SU-DHL-6 (cell line): ENCODE results near the gene SLC7A5.

Experiments
- H2AFZ ChIP-seq: fragments of 200-600 bp; sonication (generic); 2 replicates; pipeline ENCODE4 v1.6.1; 2014; ENCODE audit warnings: low read depth, mild to moderate bottlenecking, moderate library complexity, mixed read lengths, antibody characterized with exemption, low read length; ENCODE audit not compliant: severe bottlenecking
- H3F3A ChIP-seq: fragments of 200-600 bp; shearing (Covaris generic); 2 replicates; pipeline ENCODE4 v1.6.0; 2016; ENCODE audit warnings: antibody characterized with exemption, mild to moderate bottlenecking; ENCODE audit not compliant: insufficient read depth
- H3K27ac ChIP-seq: fragments of 200-600 bp; sonication (generic); 2 replicates; pipeline ENCODE4 v1.5.1; 2016; ENCODE audit warnings: low read depth, mild to moderate bottlenecking, low read length, moderate library complexity, mixed read lengths
- H3K27me3 ChIP-seq: fragments of 200-600 bp; sonication (generic), shearing (Covaris generic); 2 replicates; pipeline ENCODE4 v1.6.0; 2014; ENCODE audit warnings: mild to moderate bottlenecking, low read length
- H3K36me3 ChIP-seq: fragments of 200-600 bp; sonication (generic); 2 replicates; pipeline ENCODE4 v1.6.1; 2014; ENCODE audit warnings: mild to moderate bottlenecking, low read length, mixed read lengths
- H3K4me2 ChIP-seq: fragments of 300-600, 200-600 bp; shearing (Covaris generic), sonication (generic); 2 replicates; pipeline ENCODE4 v1.6.0; 2014; ENCODE audit warnings: low read length, low read depth, mild to moderate bottlenecking; ENCODE audit not compliant: poor library complexity, severe bottlenecking
- H3K4me3 ChIP-seq: fragments of 200-600 bp; sonication (generic); 2 replicates; pipeline ENCODE4 v1.5.1; 2014; ENCODE audit warnings: antibody characterized with exemption, low read length, mild to moderate bottlenecking, mixed read lengths; ENCODE audit not compliant: insufficient read depth, poor library complexity, severe bottlenecking
- H3K79me2 ChIP-seq: fragments of 200-600 bp; sonication (generic); 2 replicates; pipeline ENCODE4 v1.6.1; 2014; ENCODE audit warnings: mild to moderate bottlenecking, low read length, moderate library complexity; ENCODE audit not compliant: insufficient read depth
- H3K9ac ChIP-seq: fragments of 200-600 bp; sonication (generic); 2 replicates; pipeline ENCODE4 v1.7.0; 2014; ENCODE audit warnings: mild to moderate bottlenecking, low read length
- H3K9me2 ChIP-seq: fragments of 200-600 bp; sonication (generic); replicated peaks from 2 replicates; pipeline ENCODE4 v1.6.1; 2014; ENCODE audit warnings: low read length; ENCODE audit not compliant: insufficient read depth
- H3K9me3 ChIP-seq: fragments of 200-600 bp; sonication (generic); 2 replicates; pipeline ENCODE4 v1.6.1; 2014; ENCODE audit warnings: low read length, mixed read lengths; ENCODE audit not compliant: insufficient read depth
- H4K20me1 ChIP-seq: fragments of 200-600 bp; sonication (generic); 2 replicates; pipeline ENCODE4 v1.6.1; 2014; ENCODE audit warnings: low read depth, mild to moderate bottlenecking, antibody characterized with exemption, low read length, moderate library complexity, mixed read lengths
- EZH2phosphoT487 ChIP-seq: fragments of 200-600 bp; sonication (generic), shearing (Covaris generic); conservative IDR thresholded peaks from 2 replicates; pipeline ENCODE4 v1.6.1; 2018; ENCODE audit warnings: mild to moderate bottlenecking, antibody characterized with exemption, low read length, moderate library complexity, mixed read lengths
- TF ChIP-seq, protein P1 (sequence below): fragments of 200-600 bp; sonication (generic); IDR thresholded peaks from one replicate; pipeline ENCODE4 v1.5.1; 2017; ENCODE audit warnings: antibody characterized with exemption, mild to moderate bottlenecking, low read length, moderate library complexity; ENCODE audit not compliant: insufficient read depth, poor library complexity, severe bottlenecking

The SLC7A5 gene

DNA sequence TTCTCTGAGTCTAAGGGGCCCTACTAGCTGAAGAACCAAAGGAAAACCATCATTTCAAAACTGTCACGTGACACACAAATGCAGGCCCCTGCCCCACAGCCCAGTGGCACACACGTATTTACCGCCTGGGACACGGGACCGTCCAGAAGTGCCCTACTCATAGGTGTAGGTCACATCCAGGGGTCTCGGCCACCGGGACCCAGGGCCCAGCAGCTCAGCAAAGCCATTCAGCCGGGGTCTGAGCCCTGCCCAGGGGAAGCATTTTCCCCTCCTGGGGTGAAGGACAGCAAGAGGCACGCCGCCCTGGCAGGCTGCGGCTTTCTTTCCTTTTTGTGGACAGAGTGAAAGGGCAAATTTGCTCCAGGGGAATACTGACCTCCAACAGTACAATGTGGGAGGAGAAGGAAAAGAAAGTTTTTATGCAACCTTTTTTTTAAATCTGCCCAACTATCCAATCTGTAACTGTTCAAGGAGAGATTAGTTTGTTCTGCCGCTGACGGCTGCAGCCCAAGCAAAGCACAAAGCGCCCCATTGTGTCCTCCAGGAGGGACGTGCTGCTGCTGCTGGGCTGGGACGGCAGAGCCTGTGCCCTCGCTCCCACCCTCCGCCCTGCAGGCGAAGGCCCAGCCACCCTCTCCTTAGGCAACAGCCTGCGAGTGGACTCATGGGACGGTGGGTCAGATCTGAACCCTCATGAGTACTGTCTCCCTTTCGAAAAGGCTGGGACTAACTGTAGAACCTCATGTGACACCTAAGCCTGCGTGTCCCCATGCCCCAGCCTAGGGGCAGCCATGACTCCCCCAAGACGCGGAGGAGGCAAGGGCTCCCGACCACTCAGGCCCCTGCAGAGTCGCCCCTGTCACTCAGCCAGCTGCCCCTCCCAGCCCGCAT is 21.3 kb downstream of the SLC7A5 start:
- Histone ChIP-seq H3K9me2 (no peaks in the 10 kb centered on the region), H3K27ac (no peak overlapping the region), H3K36me3 (peaks cover 8% of the 10 kb centered on the region; the same call in 1 of the 2 replicates), H3K4me3 (no peak overlapping the region), H4K20me1 (peaks cover 6% of the 10 kb centered on the region; the same call in 1 of the 2 replicates), H3K27me3 (no peaks in the 10 kb centered on the region), H3K9ac (no peak overlapping the region), H3K79me2 (peaks cover 95% of the 10 kb centered on the region), H3K4me2 (no peak overlapping the region), H3F3A (0 out of 2 replicates have a peak, but pooled peaks cover 4% of the 10 kb centered on the region), H3K9me3 (no peaks in the 10 kb centered on the region), H2AFZ (no peak overlapping the region)
- TF ChIP-seq, protein P1, sequence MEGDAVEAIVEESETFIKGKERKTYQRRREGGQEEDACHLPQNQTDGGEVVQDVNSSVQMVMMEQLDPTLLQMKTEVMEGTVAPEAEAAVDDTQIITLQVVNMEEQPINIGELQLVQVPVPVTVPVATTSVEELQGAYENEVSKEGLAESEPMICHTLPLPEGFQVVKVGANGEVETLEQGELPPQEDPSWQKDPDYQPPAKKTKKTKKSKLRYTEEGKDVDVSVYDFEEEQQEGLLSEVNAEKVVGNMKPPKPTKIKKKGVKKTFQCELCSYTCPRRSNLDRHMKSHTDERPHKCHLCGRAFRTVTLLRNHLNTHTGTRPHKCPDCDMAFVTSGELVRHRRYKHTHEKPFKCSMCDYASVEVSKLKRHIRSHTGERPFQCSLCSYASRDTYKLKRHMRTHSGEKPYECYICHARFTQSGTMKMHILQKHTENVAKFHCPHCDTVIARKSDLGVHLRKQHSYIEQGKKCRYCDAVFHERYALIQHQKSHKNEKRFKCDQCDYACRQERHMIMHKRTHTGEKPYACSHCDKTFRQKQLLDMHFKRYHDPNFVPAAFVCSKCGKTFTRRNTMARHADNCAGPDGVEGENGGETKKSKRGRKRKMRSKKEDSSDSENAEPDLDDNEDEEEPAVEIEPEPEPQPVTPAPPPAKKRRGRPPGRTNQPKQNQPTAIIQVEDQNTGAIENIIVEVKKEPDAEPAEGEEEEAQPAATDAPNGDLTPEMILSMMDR = no peak
- TF ChIP-seq EZH2phosphoT487 = no peak

DNA sequence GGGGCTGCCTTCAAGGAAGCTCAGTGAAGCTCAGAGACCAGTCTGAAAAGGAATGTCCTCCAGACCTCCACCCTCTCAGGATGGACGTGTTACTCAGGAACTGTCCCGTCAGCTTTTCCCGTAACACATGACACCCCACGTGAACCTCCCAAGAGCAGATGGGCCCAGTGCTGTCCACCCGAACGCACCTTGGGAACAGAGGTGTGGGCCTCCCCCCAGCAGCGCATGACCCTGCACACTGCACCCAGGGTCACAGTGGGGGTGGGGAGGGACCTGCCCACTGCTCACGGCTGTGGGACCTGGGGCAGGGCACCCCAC is 21.9 kb downstream of the SLC7A5 start:
- no peaks in the 10 kb centered on the region for H3K27me3 ChIP-seq
- no peak overlapping the region for H3K4me3 ChIP-seq
- no peaks in the 10 kb centered on the region for H3K9me2 ChIP-seq
- no peaks in the 10 kb centered on the region for H3F3A ChIP-seq
- TF ChIP-seq, protein P1 = no peak
- TF ChIP-seq EZH2phosphoT487 = no peak
- no peak overlapping the region for H3K27ac ChIP-seq
- H2AFZ ChIP-seq = no peak overlapping the region
- no peak overlapping the region for H3K9ac ChIP-seq
- H3K4me2 ChIP-seq = no peak overlapping the region
- peaks cover 95% of the 10 kb centered on the region for H3K79me2 ChIP-seq
- no peaks in the 10 kb centered on the region for H3K9me3 ChIP-seq
- peaks cover 6% of the 10 kb centered on the region; the same call in 1 of the 2 replicates for H4K20me1 ChIP-seq
- peaks cover 8% of the 10 kb centered on the region; the same call in 1 of the 2 replicates for H3K36me3 ChIP-seq

DNA sequence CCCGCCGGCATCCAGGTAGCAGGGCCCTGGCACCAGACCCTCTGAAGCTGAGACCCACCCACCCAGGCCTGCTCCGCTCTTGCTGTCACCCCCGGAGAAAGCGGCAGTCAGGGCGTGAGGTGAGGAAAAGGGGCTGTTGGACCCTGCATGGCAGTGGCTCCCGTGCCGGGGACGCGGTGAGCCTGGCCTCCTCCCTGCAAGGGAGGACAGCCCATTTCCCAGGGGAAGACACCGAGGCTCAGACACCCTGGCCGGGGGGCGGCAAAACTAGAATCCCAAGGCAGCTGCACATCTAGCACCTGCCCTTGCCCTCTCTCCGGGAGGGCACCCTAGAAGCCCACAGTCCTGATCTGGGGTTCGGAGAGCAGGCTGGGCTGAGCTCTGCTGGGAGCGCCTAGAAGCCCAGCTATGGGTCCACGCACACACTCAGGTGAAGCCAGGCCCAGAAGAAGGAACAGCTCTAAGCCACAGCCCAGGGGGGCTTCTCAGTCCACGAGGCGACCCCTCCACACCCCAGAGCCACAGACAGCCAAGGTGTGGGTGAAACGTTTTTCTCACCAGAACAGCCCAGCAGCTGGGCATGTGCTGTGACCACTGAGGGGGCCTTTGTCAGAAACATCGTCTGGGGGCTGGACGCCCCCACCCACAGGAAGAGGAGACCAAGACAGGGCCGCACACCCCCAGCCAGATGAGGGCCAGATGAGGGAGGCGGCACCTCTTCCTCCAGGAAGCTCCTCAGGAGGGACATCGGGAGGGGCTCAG is 22.4 kb downstream of the SLC7A5 start:
- no peaks in the 10 kb centered on the region for H3K9me2 ChIP-seq
- no peak overlapping the region for H3K9ac ChIP-seq
- no peak overlapping the region for H3K4me2 ChIP-seq
- no peaks in the 10 kb centered on the region for H3K9me3 ChIP-seq
- no peaks in the 10 kb centered on the region for H3K27me3 ChIP-seq
- H3F3A ChIP-seq = no peaks in the 10 kb centered on the region
- H2AFZ ChIP-seq = no peak overlapping the region
- H4K20me1 ChIP-seq = peaks cover 6% of the 10 kb centered on the region; the same call in 1 of the 2 replicates
- peaks cover 96% of the 10 kb centered on the region for H3K79me2 ChIP-seq
- no peak for TF ChIP-seq EZH2phosphoT487
- TF ChIP-seq, protein P1 = no peak
- no peak overlapping the region for H3K4me3 ChIP-seq
- H3K27ac ChIP-seq = no peak overlapping the region
- peaks cover 8% of the 10 kb centered on the region; the same call in 1 of the 2 replicates for H3K36me3 ChIP-seq
